OCI-LY3 (cell line): Measurements from ENCODE around the gene ETNK2.

ENCODE experiments used
- EZH2phosphoT487 ChIP-seq: fragments of 200-600 bp; shearing (Covaris generic); IDR thresholded peaks from 2 replicates; pipeline ENCODE4 v1.6.1; 2018; ENCODE audit warnings: antibody characterized with exemption, mixed run types, low read depth
- TF ChIP-seq, protein P1 (sequence below): fragments of 200-600, 300-600 bp; sonication (generic); IDR thresholded peaks from 2 replicates; pipeline ENCODE4 v1.5.1; 2014; ENCODE audit warnings: antibody characterized with exemption, low read length, low read depth

DNA sequence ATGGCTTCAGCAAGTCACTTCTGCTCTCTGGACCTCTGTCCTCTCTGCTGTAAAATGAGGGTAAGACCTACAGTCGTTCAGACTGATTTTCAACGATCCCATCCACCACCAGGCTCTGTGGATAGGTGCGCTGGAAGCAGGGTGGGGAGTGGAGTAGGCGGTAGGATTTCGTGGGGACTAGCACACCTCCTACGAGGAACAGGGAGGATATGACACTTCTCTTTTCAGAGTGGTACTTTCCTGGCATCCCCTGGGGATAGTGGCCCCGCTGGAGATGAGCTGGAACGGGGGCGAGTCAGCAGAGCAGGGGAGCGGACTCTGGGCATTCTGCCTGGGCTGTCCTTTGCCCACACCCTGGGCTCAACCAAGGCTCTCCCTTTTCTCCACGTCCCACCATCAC lies 17.7 kb downstream of the ETNK2 start:
- TF ChIP-seq, protein P1, sequence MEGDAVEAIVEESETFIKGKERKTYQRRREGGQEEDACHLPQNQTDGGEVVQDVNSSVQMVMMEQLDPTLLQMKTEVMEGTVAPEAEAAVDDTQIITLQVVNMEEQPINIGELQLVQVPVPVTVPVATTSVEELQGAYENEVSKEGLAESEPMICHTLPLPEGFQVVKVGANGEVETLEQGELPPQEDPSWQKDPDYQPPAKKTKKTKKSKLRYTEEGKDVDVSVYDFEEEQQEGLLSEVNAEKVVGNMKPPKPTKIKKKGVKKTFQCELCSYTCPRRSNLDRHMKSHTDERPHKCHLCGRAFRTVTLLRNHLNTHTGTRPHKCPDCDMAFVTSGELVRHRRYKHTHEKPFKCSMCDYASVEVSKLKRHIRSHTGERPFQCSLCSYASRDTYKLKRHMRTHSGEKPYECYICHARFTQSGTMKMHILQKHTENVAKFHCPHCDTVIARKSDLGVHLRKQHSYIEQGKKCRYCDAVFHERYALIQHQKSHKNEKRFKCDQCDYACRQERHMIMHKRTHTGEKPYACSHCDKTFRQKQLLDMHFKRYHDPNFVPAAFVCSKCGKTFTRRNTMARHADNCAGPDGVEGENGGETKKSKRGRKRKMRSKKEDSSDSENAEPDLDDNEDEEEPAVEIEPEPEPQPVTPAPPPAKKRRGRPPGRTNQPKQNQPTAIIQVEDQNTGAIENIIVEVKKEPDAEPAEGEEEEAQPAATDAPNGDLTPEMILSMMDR = no peak
- no peak for TF ChIP-seq EZH2phosphoT487
